H9 (cell line): ENCODE measurements around the gene BCCIP. TPM values are rescaled to one million over a fixed set of nuclear protein-coding genes. Genes with fewer than 3 reads are reported as not detected.

ENCODE experiments used
- DNase-seq: peaks from one replicate; pipeline ENCODE4 v3.0.0-alpha.2; 2017
- H2AFZ ChIP-seq: one replicate; pipeline ENCODE4 v1.6.1; 2013; ENCODE audit warnings: mild to moderate bottlenecking, low read length, control low read depth, moderate library complexity
- H2AK5ac ChIP-seq: 2 replicates; pipeline ENCODE4 v1.6.1; 2013; ENCODE audit warnings: low read length, control low read depth, mixed read lengths; ENCODE audit not compliant: insufficient read length
- H2BK120ac ChIP-seq: one replicate; pipeline ENCODE4 v1.6.1; 2013; ENCODE audit warnings: low read depth, mild to moderate bottlenecking, low read length, control low read depth, inconsistent platforms; ENCODE audit not compliant: poor library complexity, severe bottlenecking
- H2BK12ac ChIP-seq: 2 replicates; pipeline ENCODE4 v1.6.1; 2013; ENCODE audit warnings: low read length, control low read depth, mixed read lengths, low read depth; ENCODE audit not compliant: insufficient read length
- H2BK15ac ChIP-seq: 2 replicates; pipeline ENCODE4 v1.6.1; 2013; ENCODE audit warnings: low read depth, low read length, control low read depth
- H2BK20ac ChIP-seq: one replicate; pipeline ENCODE4 v1.6.1; 2013; ENCODE audit warnings: low read depth, mild to moderate bottlenecking, low read length, control low read depth, inconsistent platforms; ENCODE audit not compliant: poor library complexity, severe bottlenecking
- H2BK5ac ChIP-seq: 2 replicates; pipeline ENCODE4 v1.6.1; 2013; ENCODE audit warnings: low read length, control low read depth, mixed read lengths; ENCODE audit not compliant: insufficient read length
- H3K14ac ChIP-seq: 2 replicates; pipeline ENCODE4 v1.6.1; 2013; ENCODE audit warnings: low read length, control low read depth; ENCODE audit not compliant: insufficient read depth
- H3K18ac ChIP-seq: 2 replicates; pipeline ENCODE4 v1.6.1; 2013; ENCODE audit warnings: low read depth, mild to moderate bottlenecking, mixed read lengths, low read length, control low read depth; ENCODE audit not compliant: insufficient read length
- H3K23ac ChIP-seq: 2 replicates; pipeline ENCODE4 v1.6.1; 2013; ENCODE audit warnings: low read length, control low read depth, mixed read lengths, low read depth; ENCODE audit not compliant: insufficient read length
- H3K23me2 ChIP-seq: 2 replicates; pipeline ENCODE4 v1.6.1; 2013; ENCODE audit warnings: low read depth, mild to moderate bottlenecking, mixed read lengths, low read length, control low read depth; ENCODE audit not compliant: insufficient read length, poor library complexity, severe bottlenecking
- H3K27ac ChIP-seq: 2 replicates; pipeline ENCODE4 v1.5.1; 2013; ENCODE audit warnings: low read length, control low read depth, mixed read lengths, low read depth; ENCODE audit not compliant: insufficient read length
- H3K27me3 ChIP-seq: 2 replicates; pipeline ENCODE4 v1.6.1; 2013; ENCODE audit warnings: low read length, control low read depth, inconsistent platforms; ENCODE audit not compliant: insufficient read depth
- H3K4ac ChIP-seq: 2 replicates; pipeline ENCODE4 v1.6.1; 2013; ENCODE audit warnings: low read depth, mild to moderate bottlenecking, control low read depth, inconsistent platforms, low read length, moderate library complexity
- H3K4me1 ChIP-seq: 2 replicates; pipeline ENCODE4 v1.6.1; 2013; ENCODE audit warnings: low read length, control low read depth, inconsistent platforms; ENCODE audit not compliant: insufficient read depth
- H3K4me2 ChIP-seq: 2 replicates; pipeline ENCODE4 v1.6.1; 2013; ENCODE audit warnings: low read length, control low read depth, mixed read lengths; ENCODE audit not compliant: insufficient read length, insufficient read depth
- H3K56ac ChIP-seq: 2 replicates; pipeline ENCODE4 v1.6.1; 2013; ENCODE audit warnings: low read depth, mild to moderate bottlenecking, mixed read lengths, low read length, control low read depth; ENCODE audit not compliant: insufficient read length
- H3K79me1 ChIP-seq: 2 replicates; pipeline ENCODE4 v1.6.1; 2013; ENCODE audit warnings: low read depth, mild to moderate bottlenecking, moderate library complexity, low read length, control low read depth, inconsistent platforms; ENCODE audit not compliant: insufficient read depth, poor library complexity, severe bottlenecking
- H3K79me2 ChIP-seq: 2 replicates; pipeline ENCODE4 v1.6.1; 2013; ENCODE audit warnings: low read length, control low read depth, inconsistent platforms; ENCODE audit not compliant: insufficient read depth
- H3K9ac ChIP-seq: 2 replicates; pipeline ENCODE4 v1.6.1; 2013; ENCODE audit warnings: low read length, control low read depth, mixed read lengths; ENCODE audit not compliant: insufficient read length; ENCODE audit errors: extremely low read depth
- H3K9me3 ChIP-seq: one replicate; pipeline ENCODE4 v1.6.1; 2013; ENCODE audit warnings: low read depth, low read length, inconsistent platforms; ENCODE audit not compliant: control insufficient read depth
- H3T11ph ChIP-seq: one replicate; pipeline ENCODE4 v1.6.1; 2013; ENCODE audit warnings: mild to moderate bottlenecking, low read length, control low read depth, inconsistent platforms
- H4K20me1 ChIP-seq: one replicate; pipeline ENCODE4 v1.6.1; 2013; ENCODE audit not compliant: control insufficient read depth, insufficient read length, insufficient read depth
- H4K5ac ChIP-seq: 2 replicates; pipeline ENCODE4 v1.6.1; 2013; ENCODE audit warnings: low read depth, mild to moderate bottlenecking, mixed read lengths, low read length, control low read depth; ENCODE audit not compliant: insufficient read length
- H4K8ac ChIP-seq: replicated peaks from 2 replicates; pipeline ENCODE4 v1.6.1; 2013; ENCODE audit warnings: low read length, control low read depth, mixed read lengths, low read depth; ENCODE audit not compliant: insufficient read length
- H4K91ac ChIP-seq: 2 replicates; pipeline ENCODE4 v1.6.1; 2013; ENCODE audit warnings: low read depth, mild to moderate bottlenecking, moderate library complexity, mixed read lengths, low read length, control low read depth; ENCODE audit not compliant: insufficient read length
- H3K27ac Mint-ChIP-seq, 3 experiments: 2 replicates in 2 of 3; 3 replicates in 1 of 3; pipeline ENCODE4 v1.8.0; 2020 to 2021; ENCODE audit warnings: mixed read lengths in 3 of 3, mild to moderate bottlenecking in 1 of 3, moderate library complexity in 1 of 3
- H3K27me3 Mint-ChIP-seq: 2 replicates; pipeline ENCODE4 v1.8.0; 2021; ENCODE audit warnings: low read depth, mild to moderate bottlenecking, moderate library complexity, mixed read lengths
- H3K36me3 Mint-ChIP-seq, 3 experiments: 2 replicates in 2 of 3; 3 replicates in 1 of 3; pipeline ENCODE4 v1.8.0; 2020 to 2021; ENCODE audit warnings: low read depth in 3 of 3, mixed read lengths in 3 of 3; ENCODE audit not compliant: insufficient read depth in 1 of 3
- H3K4me1 Mint-ChIP-seq, 2 experiments: 2 replicates each; pipeline ENCODE4 v1.8.0; 2020; ENCODE audit warnings: mixed read lengths in 2 of 2
- H3K4me3 Mint-ChIP-seq, 2 experiments: 2 replicates in 1 of 2; 3 replicates in 1 of 2; pipeline ENCODE4 v1.8.0; 2020 to 2021; ENCODE audit warnings: mild to moderate bottlenecking in 2 of 2, mixed read lengths in 2 of 2, moderate library complexity in 1 of 2
- H3K9me3 Mint-ChIP-seq, 2 experiments: 2 replicates in 1 of 2; 3 replicates in 1 of 2; pipeline ENCODE4 v1.8.0; 2020; ENCODE audit warnings: mild to moderate bottlenecking in 2 of 2, mixed read lengths in 2 of 2, moderate library complexity in 1 of 2
- CTCF ChIP-seq: fragments of 200-600 bp; sonication (generic); conservative IDR thresholded peaks from 3 replicates; pipeline ENCODE4 v1.8.0; 2021; ENCODE audit warnings: antibody characterized with exemption, mild to moderate bottlenecking
- WGBS: extraction: QIAGEN DNeasy Blood & Tissue Kit; methylation state at CpG from one replicate; pipeline ENCODE4 v1.1.7; 2013; ENCODE audit warnings: missing lambda C conversion rate, low lambda C conversion rate, mixed read lengths; ENCODE audit not compliant: insufficient read length; ENCODE audit errors: extremely low coverage; 5-methylcytosine and 5-hydroxymethylcytosine counted together
- total RNA-seq: library from RNA; stranded (reverse); gene quantifications from 2 replicates; pipeline ENCODE4 v1.2.1, GENCODE V29; 2021

The BCCIP gene
- total RNA-seq, 1 experiment from 2014 or later, result 119 TPM

DNA sequence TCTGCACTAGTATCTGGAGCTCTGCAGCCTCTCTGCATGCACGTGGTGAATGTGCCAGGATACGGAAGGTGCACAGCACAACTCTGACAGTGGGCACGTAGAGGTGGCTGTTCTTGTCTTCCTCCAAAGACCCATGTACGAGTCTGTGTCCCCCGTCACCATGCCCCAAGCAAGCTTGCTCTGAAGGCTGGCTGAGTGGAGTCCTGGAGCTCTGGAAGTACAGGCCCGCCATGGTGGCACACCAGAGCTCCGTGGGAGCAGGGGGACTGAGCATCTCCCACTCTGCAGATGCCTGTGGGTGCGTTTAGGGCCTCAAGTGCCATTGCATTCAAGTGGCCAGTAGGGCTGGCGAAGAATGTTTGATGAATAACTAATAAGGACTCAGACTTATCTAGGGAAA, 17.1 kb downstream of the BCCIP start:
- TF ChIP-seq CTCF, result no peak
- Histone ChIP-seq H3K79me1 (no peaks in the 10 kb centered on the region), H4K8ac (no peak overlapping the region), H3K79me2 (no peaks in the 10 kb centered on the region), H3K4me1 (no peaks in the 10 kb centered on the region), H3K18ac (no peak overlapping the region), H3K56ac (no peak overlapping the region), H2AFZ (no peak overlapping the region), H3K4ac (no peak overlapping the region), H3K4me2 (no peak overlapping the region), H4K20me1 (no peaks in the 10 kb centered on the region), H3K9ac (no peak overlapping the region), H3K27me3 (no peaks in the 10 kb centered on the region), H3K27ac (no peak overlapping the region), H2BK15ac (no peak overlapping the region), H4K5ac (no peak overlapping the region), H2AK5ac (no peak overlapping the region), H2BK5ac (no peak overlapping the region), H2BK12ac (no peak overlapping the region), H3T11ph (no peak overlapping the region), H3K23ac (no peak overlapping the region), H3K14ac (no peak overlapping the region), H2BK20ac (no peak overlapping the region), H3K23me2 (no peaks in the 10 kb centered on the region), H4K91ac (no peak overlapping the region), H2BK120ac (no peak overlapping the region), H3K9me3 (no peaks in the 10 kb centered on the region)
- no peaks in the 10 kb centered on the region for H3K9me3 Mint-ChIP-seq
- no CpG with 5 or more reads among the region's 9 CpGs for WGBS
- H3K27ac Mint-ChIP-seq, result no peak overlapping the region; a peak in 1 of 7 replicates
- peaks cover 14 to 56% (median 46%) of the 10 kb centered on the region in 3 experiments; a peak in 5 of 7 replicates for H3K36me3 Mint-ChIP-seq
- no peak overlapping the region for H3K4me3 Mint-ChIP-seq
- no peaks in the 10 kb centered on the region for H3K27me3 Mint-ChIP-seq
- no peak for DNase-seq
- H3K4me1 Mint-ChIP-seq, result no peaks in the 10 kb centered on the region
